Measurements from ENCODE around the gene ABHD17A.

The ABHD17A gene

GRCh38 chr19:1836458-1837221 is 48.7 kb downstream of the ABHD17A start:
- DNase-seq: no peak

GRCh38 chr19:1833540-1833939 is 51.8 kb downstream of the ABHD17A start:
- DNase-seq: no peak

GRCh38 chr19:1832046-1832663 is 53.1 kb downstream of the ABHD17A start:
- no peak for DNase-seq

GRCh38 chr19:1830978-1831377 is 54.3 kb downstream of the ABHD17A start:
- no peak for DNase-seq

GRCh38 chr19:1830568-1830967 is 54.7 kb downstream of the ABHD17A start:
- DNase-seq: no peak

- no peak for DNase-seq
Measured at GRCh38 chr19:1829958-1830357, 55.3 kb downstream of the ABHD17A start.

- DNase-seq: no peak
Measured at GRCh38 chr19:1828279-1829238, 56.7 kb downstream of the ABHD17A start.

- DNase-seq: no peak
Measured at GRCh38 chr19:1827566-1828278, 57.6 kb downstream of the ABHD17A start.

All from EL (cell line).